ENCODE data around the gene PRCP. TPM values are rescaled to one million over a fixed set of nuclear protein-coding genes. Genes with fewer than 3 reads are reported as not detected.

The PRCP gene
- total RNA-seq, 1 experiment from 2014 or later: 46.4 TPM

- no peaks in the 10 kb centered on the region; the same call in 1 of the 2 replicates for H3K27me3 ChIP-seq (ENCODE audit: control insufficient read depth, insufficient read depth, low read length)
- no peak overlapping the region for H3K4me3 ChIP-seq (ENCODE audit: insufficient read depth, low read depth, low read length)
- no peak for DNase-seq
- H3K36me3 ChIP-seq (replicated peaks; ENCODE audit: control insufficient read depth, insufficient read depth, low read length): no peaks in the 10 kb centered on the region
These were observed 89.5 kb downstream of the PRCP start for GRCh38 chr11:82810738-82811137.

DNA sequence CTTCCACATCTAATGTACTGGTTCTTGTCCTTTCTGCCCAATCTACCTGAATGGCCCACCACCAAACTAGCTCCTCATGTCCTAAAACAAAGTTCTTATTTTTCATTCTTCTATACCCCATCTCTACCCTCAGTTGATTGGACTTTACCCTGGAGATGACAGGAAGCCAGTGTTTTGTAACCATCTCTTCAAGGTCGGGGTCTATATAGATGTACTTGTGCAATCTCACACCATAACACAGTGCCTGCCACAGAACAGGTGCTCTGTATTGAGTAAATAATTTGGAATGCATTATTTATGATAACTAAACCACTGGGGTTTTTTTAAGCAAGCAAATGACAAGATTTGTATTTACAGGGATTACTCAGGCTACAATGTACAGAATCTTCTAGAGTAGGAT lies 89.9 kb downstream of the PRCP start:
- no peak for DNase-seq
- no peaks in the 10 kb centered on the region; the same call in 1 of the 2 replicates for H3K27me3 ChIP-seq (ENCODE audit: control insufficient read depth, insufficient read depth, low read length)
- no peak overlapping the region for H3K4me3 ChIP-seq (ENCODE audit: insufficient read depth, low read depth, low read length)
- H3K36me3 ChIP-seq (replicated peaks; ENCODE audit: control insufficient read depth, insufficient read depth, low read length): no peaks in the 10 kb centered on the region

GRCh38 chr11:82807646-82808045 lies 92.6 kb downstream of the PRCP start:
- Histone ChIP-seq H3K27me3 (ENCODE audit: control insufficient read depth, insufficient read depth, low read length) (no peaks in the 10 kb centered on the region; the same call in 1 of the 2 replicates), H3K4me3 (ENCODE audit: insufficient read depth, low read depth, low read length) (no peak overlapping the region), H3K36me3 (replicated peaks; ENCODE audit: control insufficient read depth, insufficient read depth, low read length) (no peaks in the 10 kb centered on the region)
- no peak for DNase-seq

GRCh38 chr11:82802710-82803109 lies 97.5 kb downstream of the PRCP start:
- Histone ChIP-seq H3K4me3 (ENCODE audit: insufficient read depth, low read depth, low read length) (no peak overlapping the region), H3K36me3 (replicated peaks; ENCODE audit: control insufficient read depth, insufficient read depth, low read length) (no peaks in the 10 kb centered on the region), H3K27me3 (ENCODE audit: control insufficient read depth, insufficient read depth, low read length) (no peaks in the 10 kb centered on the region; the same call in 1 of the 2 replicates)
- DNase-seq: no peak

DNA sequence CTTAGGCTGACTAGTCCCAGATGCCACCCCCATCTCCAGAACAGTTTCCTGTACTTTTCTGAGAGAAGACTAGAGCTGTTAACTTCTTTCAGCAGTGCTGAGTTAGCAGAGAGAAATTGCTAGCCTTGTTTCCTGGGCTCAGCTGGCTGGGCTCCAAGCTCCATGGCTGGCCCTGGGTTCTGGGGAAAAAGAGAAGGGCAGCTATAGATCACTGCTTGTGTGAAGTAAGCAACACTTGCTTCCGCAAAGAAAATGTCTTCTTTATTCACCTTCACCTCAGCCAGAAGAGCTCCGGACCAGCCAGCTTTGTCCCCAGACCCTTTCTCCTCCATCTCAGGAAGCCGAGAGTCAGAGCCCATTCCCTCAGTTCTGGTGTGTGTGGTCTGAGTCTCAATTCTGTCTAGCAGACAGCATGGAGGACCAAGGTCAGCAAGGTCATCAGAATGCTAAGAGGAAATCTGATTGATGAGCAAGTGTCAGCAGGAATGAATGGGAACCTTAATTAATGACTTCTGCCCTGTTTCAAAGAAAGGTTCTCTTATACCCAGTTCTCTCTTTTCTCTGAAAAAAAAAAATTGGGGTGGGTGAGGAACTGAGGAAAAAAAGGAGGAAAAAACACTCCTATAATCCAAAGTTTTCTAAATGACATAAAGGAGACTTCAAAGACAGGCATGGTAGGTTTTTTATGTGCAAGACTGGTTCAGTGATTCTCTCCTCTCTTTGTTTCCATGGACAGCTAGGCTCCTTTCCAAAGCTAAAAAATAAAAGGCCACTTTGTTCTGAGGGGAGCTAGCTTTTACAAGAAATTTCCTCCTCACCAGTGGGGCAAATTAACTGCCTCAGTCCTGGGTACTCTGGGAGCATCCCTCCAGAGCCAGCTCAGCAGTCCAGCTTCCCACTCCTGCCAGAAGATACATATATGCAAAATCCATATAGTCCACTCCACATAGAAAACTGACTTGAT lies 103.0 kb downstream of the PRCP start:
- Histone ChIP-seq H3K27me3 (ENCODE audit: control insufficient read depth, insufficient read depth, low read length) (no peaks in the 10 kb centered on the region), H3K36me3 (replicated peaks; ENCODE audit: control insufficient read depth, insufficient read depth, low read length) (no peaks in the 10 kb centered on the region), H3K4me3 (ENCODE audit: insufficient read depth, low read depth, low read length) (no peak overlapping the region)
- no peak for DNase-seq

DNA sequence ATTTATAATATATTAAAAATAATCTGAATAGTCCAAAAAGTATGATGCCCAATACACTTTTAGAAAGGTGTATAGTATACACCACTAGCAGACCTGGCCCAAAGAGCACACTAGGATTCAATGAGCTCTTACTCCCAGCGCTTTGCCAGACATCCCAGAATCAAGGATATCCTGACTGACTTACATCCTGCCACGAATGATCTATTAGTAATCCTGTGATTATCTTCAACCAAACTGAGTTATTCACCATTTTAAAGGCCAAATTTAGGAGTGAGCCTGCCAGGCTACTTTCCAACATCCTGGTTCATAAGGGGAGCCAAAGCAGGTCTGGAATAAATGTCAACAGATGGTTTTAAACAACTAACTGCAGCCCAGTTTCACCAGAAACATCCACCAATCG lies 105.7 kb downstream of the PRCP start:
- DNase-seq: no peak
- H3K27me3 ChIP-seq (ENCODE audit: control insufficient read depth, insufficient read depth, low read length): no peaks in the 10 kb centered on the region
- H3K36me3 ChIP-seq (replicated peaks; ENCODE audit: control insufficient read depth, insufficient read depth, low read length): no peaks in the 10 kb centered on the region
- no peak overlapping the region for H3K4me3 ChIP-seq (ENCODE audit: insufficient read depth, low read depth, low read length)

DNA sequence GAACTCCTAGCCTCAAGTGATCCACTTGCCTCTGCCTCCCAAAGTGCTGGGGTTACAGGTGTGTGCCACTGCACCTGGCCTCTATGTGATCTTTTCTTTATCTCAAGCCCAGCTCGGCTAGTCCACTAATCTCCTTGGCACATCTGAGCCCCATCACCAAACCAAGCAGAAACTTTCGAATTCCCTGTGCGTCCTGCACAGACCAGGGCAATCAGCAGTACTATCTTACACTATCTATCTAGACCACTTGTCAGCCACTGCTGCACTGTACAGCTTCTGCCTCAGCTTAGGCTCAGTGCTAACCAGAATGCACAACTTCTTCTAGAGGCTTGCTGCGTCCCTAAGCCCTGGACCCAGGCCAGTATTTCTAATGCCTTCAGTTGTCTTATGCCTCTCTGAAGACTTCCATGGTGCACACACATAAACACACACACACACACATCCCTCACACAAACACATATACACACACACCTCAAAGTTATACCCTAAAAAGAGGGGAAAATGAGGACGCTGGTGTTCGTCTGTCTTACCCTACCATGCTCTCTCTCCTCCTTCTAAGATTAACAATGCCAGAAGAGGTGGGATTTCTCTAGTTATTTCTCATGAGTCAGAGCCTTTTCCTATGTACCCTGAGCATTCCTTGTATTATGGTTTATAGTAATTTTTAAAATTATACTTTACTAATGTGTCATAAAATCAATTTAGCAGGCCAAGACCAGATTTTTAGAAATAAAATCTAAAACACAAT lies 107.2 kb downstream of the PRCP start:
- Histone ChIP-seq H3K27me3 (ENCODE audit: control insufficient read depth, insufficient read depth, low read length) (no peaks in the 10 kb centered on the region), H3K36me3 (replicated peaks; ENCODE audit: control insufficient read depth, insufficient read depth, low read length) (no peaks in the 10 kb centered on the region), H3K4me3 (ENCODE audit: insufficient read depth, low read depth, low read length) (no peak overlapping the region)
- DNase-seq: no peak

DNA sequence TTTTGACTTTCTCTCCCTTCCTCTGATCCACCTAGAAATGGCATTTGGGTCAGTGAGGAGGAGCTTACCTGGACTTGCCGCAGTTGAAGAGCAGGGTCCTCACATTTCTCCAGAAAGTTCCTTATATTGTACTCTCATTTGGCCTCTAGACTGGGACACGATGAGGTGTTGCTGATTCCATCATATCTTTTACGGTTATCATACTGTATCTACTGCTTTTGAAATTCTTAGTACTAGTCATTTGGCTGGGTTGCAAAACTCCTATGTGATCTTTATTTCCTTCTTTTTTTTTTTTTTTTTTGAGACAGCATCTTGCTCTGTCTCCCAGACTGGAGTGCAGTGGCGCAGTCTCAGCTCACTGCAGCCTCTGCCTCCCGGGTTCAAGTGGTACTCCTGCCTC lies 107.9 kb downstream of the PRCP start:
- Histone ChIP-seq H3K36me3 (replicated peaks; ENCODE audit: control insufficient read depth, insufficient read depth, low read length) (no peaks in the 10 kb centered on the region), H3K27me3 (ENCODE audit: control insufficient read depth, insufficient read depth, low read length) (no peaks in the 10 kb centered on the region), H3K4me3 (ENCODE audit: insufficient read depth, low read depth, low read length) (no peak overlapping the region)
- DNase-seq: no peak

- no peaks in the 10 kb centered on the region for H3K36me3 ChIP-seq (replicated peaks; ENCODE audit: control insufficient read depth, insufficient read depth, low read length)
- no peak overlapping the region for H3K4me3 ChIP-seq (ENCODE audit: insufficient read depth, low read depth, low read length)
- no peaks in the 10 kb centered on the region for H3K27me3 ChIP-seq (ENCODE audit: control insufficient read depth, insufficient read depth, low read length)
- DNase-seq: no peak
These were observed 108.5 kb downstream of the PRCP start for GRCh38 chr11:82791779-82792178.

DNA sequence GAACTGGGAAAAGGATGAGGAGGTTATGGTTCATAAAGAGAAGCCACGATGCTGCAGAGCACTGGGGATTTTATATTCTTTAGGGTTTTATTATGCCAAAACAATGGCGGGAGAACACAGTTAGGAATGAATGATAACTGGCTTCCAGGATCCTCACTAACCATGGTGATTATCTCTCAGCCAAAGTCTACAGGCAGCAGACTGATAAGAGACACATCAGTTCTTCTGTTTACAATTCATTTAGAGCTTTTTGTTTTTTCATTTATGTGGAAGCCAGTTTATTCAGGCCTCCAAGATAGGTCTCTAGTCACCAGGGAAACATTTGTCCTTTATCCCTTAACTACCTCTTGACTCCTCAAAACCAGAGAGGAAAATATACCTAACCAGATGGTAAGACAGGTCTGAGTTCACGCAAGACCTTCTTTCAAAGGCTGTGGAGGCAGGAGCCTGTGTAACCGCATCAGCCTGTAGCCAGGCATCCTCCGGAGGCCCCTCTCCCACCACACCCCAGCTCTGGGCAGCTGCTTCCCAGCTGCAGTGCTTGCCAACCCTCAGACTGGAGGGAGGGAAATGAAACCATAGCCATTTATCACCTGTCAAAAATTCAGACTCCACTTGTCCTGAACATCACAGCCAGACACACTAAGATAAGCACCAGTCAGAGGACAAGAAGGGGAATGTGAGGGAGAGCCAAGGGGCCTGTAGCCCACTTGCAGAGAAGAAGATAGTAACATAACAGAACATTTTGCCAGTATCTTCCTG lies 109.3 kb downstream of the PRCP start:
- Histone ChIP-seq H3K36me3 (replicated peaks; ENCODE audit: control insufficient read depth, insufficient read depth, low read length) (no peaks in the 10 kb centered on the region), H3K27me3 (ENCODE audit: control insufficient read depth, insufficient read depth, low read length) (no peaks in the 10 kb centered on the region), H3K4me3 (ENCODE audit: insufficient read depth, low read depth, low read length) (no peak overlapping the region)
- DNase-seq: no peak

- Histone ChIP-seq H3K27me3 (ENCODE audit: control insufficient read depth, insufficient read depth, low read length) (no peaks in the 10 kb centered on the region), H3K36me3 (replicated peaks; ENCODE audit: control insufficient read depth, insufficient read depth, low read length) (no peaks in the 10 kb centered on the region), H3K4me3 (ENCODE audit: insufficient read depth, low read depth, low read length) (no peak overlapping the region)
- no peak for DNase-seq
These were observed 112.2 kb downstream of the PRCP start for GRCh38 chr11:82787981-82788380.

- no peaks in the 10 kb centered on the region for H3K27me3 ChIP-seq (ENCODE audit: control insufficient read depth, insufficient read depth, low read length)
- no peaks in the 10 kb centered on the region for H3K36me3 ChIP-seq (replicated peaks; ENCODE audit: control insufficient read depth, insufficient read depth, low read length)
- no peak overlapping the region for H3K4me3 ChIP-seq (ENCODE audit: insufficient read depth, low read depth, low read length)
- DNase-seq: no peak
These were observed 113.4 kb downstream of the PRCP start for GRCh38 chr11:82786836-82787235.

DNA sequence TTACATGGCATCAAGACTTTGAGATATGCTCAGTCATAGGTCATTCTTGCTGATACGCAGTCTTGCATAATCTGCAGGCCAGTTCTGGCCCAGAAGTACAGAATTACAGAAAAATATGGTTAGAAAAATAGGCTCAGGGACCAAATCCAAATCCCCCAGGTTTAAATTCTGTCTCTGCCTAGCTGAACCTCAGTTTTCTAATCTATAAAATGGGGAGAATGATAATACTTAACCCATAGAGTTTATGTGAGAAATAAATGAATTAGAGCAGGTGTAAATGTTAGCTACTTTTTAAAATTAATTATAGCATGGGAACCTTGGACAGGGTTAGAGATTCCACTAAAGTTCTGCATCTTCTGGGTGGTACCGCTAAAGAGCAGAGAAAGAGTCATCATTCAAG lies 114.2 kb downstream of the PRCP start:
- H3K36me3 ChIP-seq (replicated peaks; ENCODE audit: control insufficient read depth, insufficient read depth, low read length): no peaks in the 10 kb centered on the region
- H3K27me3 ChIP-seq (ENCODE audit: control insufficient read depth, insufficient read depth, low read length): no peaks in the 10 kb centered on the region

DNA sequence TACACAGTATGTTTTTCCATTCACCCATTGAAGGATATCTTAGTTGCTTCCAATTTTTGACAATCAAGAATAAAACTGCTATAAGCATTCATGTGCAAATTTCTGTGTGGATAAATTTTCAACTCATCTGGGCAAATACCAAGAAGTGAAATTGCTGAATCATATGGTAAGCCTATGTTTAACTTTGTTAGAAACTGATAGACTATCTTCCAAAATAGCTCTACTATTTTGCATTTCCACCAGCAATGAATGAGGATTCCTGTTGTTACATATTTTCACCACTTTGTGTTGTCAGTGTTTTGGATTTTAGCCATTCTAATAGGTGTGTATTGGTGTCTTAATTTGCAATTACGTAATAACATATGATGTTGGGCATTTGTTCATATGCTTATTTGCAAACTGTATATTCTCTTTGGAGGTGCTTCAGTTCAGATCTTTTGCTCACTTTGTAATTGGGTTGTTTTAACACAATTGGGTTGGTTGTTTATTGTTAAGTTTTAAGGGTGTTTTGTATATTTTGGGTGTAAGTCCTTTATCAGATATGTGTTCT lies 117.3 kb downstream of the PRCP start:
- no peaks in the 10 kb centered on the region for H3K36me3 ChIP-seq (replicated peaks; ENCODE audit: control insufficient read depth, insufficient read depth, low read length)
- DNase-seq: no peak
- no peak overlapping the region for H3K4me3 ChIP-seq (ENCODE audit: insufficient read depth, low read depth, low read length)
- H3K27me3 ChIP-seq (ENCODE audit: control insufficient read depth, insufficient read depth, low read length): no peaks in the 10 kb centered on the region

More for the DNA sequence above, 114.2 kb downstream of the PRCP start:
- no peak for DNase-seq
- no peak overlapping the region for H3K4me3 ChIP-seq (ENCODE audit: insufficient read depth, low read depth, low read length)
